ENCODE results near the gene SHROOM3.

- no peak for TF ChIP-seq POLR2A (IDR thresholded peaks at IDR 0.05)
- TF ChIP-seq, protein P1, sequence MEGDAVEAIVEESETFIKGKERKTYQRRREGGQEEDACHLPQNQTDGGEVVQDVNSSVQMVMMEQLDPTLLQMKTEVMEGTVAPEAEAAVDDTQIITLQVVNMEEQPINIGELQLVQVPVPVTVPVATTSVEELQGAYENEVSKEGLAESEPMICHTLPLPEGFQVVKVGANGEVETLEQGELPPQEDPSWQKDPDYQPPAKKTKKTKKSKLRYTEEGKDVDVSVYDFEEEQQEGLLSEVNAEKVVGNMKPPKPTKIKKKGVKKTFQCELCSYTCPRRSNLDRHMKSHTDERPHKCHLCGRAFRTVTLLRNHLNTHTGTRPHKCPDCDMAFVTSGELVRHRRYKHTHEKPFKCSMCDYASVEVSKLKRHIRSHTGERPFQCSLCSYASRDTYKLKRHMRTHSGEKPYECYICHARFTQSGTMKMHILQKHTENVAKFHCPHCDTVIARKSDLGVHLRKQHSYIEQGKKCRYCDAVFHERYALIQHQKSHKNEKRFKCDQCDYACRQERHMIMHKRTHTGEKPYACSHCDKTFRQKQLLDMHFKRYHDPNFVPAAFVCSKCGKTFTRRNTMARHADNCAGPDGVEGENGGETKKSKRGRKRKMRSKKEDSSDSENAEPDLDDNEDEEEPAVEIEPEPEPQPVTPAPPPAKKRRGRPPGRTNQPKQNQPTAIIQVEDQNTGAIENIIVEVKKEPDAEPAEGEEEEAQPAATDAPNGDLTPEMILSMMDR (IDR thresholded peaks at IDR 0.05), result peak in 6 of 7 experiments; percentile 25 to 85 (median 66)
These were observed 298.2 kb downstream of the SHROOM3 start for GRCh38 chr4:76733068-76733771.

Measured in body of pancreas (tissue), 4 donors.